ENCODE data around the gene SORL1. TPM values are rescaled to one million over a fixed set of nuclear protein-coding genes. Genes with fewer than 3 reads are reported as not detected.
"Not testable (repeated sequence)": the region's sequence is repeated elsewhere in the genome, so short reads cannot be mapped to it uniquely, and the experiment has no call there.

Gene SORL1
- total RNA-seq, 1 donor from 2014 or later, result 4.7 TPM

DNA sequence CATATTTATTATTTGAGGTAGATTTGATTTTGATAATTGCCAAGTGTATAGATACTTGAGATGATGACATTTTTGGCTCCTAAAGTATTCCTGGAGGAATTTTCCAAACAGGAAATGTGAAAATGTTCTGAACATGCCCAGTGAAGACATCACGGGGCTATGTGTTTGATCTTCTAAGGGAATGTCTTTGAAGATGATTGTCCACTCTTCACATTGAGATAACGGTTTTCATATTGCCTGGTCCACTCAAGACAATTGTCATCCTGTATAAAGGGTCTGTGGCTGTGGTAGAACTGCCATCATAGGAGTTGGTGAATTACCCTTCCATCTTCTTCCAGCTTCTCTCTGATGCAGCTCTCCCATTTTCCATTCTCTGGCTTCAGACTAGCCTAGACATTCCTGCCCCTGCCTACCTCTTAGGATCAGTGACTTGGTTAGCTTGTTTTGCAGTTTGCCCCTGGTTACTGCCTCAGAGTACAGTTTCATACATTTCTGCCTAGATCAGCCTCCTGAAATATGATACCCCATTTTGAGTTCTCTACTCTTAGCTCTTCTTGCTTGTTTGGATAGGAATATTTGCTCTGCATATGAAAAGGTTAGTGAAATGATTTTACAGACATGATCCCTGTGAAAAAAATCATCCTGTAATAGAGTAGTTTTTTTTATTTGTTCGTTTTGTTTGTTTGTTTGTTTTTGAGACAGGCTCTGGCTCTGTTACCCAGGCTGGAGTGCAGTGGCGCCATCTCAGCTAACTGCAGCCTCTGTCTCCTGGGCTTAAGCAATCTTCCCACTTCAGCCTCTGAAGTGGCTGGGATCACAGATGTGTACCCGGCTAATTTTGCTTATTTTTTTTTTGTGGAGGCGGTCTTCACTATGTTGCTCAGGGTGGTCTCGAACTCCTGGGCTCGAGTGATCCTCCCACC is 112.0 kb downstream of the SORL1 start:
- no peak for DNase-seq
- ATAC-seq (ENCODE audit: poor library complexity), result no peak
- intact Hi-C loops (cut with DNase I), result no loop called here

DNA sequence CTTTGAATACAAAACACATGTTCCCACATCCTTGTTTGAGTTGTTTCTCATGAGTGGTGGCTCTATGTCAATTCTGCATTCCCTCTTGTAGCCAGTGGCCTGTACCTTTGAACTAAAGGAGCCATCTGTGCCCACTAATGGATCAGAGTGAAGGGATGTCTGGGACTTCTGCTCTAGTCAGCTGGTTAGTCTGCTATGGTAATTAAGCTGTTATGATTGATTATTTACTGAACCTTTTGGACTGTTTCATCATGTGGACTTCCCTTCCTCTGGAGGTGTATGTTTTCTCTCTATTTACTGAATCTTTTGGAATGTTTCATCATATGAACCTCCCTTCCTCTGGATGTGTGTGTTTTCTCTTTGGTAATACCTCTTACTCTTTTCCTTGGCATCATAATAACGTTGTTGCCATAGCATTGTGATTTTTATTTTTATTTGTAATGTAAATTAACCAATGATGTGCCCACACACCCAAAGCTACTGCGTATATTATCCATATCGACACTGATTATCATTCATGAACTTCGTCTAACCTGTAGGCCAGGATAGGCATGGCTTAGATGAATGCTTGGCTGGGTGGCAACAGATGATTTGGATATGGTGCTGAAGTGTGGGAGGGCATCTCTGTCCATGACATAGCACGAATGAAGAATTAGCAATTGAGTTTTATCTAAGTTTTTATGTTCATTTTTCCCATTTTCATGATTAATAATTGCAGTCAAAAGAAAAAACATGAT is 113.0 kb downstream of the SORL1 start:
- no peak for ATAC-seq (ENCODE audit: poor library complexity)
- intact Hi-C loops (cut with DNase I), result no loop called here
- DNase-seq, result no peak

DNA sequence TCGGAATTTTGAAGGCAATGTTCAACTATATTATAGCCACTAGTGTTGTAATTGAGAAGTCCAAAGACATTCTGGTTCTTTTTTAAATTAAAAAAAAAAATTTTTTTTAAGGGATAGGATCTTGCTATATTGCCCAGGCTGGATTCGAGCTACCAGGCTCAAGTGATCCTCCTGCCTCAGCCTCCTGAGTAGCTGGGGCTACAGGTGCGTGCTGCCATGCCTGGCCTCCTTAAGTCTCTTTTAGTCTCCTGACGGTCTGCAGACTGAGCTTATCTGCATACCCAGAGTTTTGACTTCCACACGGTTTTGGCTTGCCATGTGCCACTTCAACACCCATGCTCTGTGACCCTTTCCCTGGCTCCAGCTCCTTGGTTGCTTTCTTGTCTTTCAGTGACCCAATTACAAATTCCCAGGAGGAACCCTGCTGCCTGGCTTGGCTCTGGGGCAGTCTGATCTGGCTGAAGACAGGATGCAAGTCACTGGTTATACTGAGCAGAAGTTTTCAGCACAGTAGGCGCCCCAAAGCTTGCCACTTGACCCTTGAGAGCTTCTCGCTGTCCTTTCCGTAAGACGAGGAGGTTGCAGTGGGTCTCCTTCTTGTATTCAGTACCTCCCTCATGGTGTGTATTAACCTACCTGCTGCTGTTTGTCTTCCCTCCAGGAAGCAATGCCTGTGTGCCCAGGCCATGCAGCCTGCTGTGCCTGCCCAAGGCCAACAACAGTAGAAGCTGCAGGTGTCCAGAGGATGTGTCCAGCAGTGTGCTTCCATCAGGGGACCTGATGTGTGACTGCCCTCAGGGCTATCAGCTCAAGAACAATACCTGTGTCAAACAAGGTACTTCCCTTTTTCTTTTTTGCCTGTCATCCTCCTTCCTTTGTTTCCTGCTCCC is 114.4 kb downstream of the SORL1 start:
- DNase-seq, result no peak
- intact Hi-C loops (cut with DNase I), result no loop called here
- ATAC-seq (ENCODE audit: poor library complexity), result no peak

DNA sequence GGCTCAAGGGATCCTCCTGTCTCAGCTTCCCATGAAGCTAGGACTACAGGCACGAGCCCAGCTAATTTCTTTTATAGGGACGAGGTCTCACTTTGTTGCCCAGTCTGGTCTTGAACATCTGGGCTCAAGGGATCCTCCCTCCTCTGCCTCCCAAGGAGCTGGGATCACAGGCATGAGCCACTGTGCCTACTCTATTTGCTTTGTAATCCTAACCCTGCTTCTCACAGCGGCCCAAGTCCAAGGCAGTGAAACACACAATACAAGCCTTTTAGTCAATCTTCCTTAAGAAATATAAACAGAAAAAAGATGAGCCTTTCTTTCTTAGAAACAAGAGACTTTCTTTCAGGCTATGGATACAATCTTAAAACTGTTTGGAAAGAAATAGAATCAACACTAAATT is 115.9 kb downstream of the SORL1 start:
- ATAC-seq (ENCODE audit: poor library complexity) (no peak), DNase-seq (no peak)
- intact Hi-C loops (cut with DNase I), result no loop called here

DNA sequence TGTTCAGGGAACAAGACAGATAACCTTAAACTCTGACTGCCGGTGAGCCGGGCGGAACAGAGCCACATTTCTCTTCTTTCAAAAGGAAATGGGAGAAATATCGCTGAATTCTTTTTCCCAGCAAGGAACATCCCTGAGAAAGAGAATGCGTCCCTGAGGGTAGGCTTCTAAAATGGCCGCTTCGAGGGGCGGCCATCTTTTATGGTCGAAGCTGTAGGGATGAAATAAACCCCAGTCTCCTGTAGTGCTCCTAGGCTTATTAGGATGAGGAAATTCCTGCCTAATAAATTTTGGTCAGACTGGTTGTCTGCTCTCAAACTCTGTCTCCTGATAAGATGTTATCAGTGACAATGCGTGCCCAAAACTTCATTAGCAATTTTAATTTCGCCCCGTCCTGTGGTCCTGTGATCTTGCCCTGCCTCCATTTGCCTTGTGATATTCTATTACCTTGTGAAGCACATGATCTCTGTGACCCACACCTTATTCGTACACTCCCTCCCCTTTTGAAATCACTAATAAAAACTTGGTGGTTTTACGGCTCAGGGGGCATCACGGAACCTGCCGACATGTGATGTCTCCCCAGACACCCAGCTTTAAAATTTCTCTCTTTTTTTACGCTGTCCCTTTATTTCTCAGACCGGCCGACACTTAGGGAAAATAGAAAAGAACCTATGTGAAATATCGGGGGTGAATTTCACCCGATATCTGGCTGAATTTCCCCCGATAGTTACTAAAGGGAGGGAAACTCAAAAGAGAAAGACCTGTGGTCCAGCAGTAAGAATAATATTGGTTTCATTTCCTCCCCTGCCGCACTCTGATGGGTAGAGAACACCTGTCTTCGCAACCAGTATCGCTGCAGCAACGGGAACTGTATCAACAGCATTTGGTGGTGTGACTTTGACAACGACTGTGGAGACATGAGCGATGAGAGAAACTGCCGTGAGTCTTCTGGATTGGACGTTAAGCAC is 117.5 kb downstream of the SORL1 start:
- DNase-seq; ATAC-seq (ENCODE audit: poor library complexity); intact Hi-C loops (cut with DNase I): not testable (repeated sequence)

DNA sequence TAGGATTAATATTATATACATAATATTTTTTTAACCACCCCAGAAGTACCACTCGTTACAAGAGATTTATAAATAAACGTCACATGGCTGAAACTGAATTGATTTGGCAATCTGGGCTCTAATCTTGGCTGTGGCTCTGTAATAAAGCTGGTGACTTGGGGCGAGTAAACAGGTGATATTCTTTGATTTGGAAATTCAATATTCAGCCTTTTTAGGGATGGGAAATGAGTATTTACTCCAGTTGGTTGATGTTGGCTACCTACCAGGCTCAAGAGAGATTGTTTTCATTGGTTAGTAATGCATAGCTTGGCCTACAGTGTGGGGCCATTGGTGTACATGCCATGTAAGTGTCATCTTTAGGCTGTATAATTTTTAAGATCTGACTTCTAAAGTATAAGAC is 118.3 kb downstream of the SORL1 start:
- ATAC-seq (ENCODE audit: poor library complexity) (no peak), DNase-seq (no peak)
- intact Hi-C loops (cut with DNase I), result no loop called here

DNA sequence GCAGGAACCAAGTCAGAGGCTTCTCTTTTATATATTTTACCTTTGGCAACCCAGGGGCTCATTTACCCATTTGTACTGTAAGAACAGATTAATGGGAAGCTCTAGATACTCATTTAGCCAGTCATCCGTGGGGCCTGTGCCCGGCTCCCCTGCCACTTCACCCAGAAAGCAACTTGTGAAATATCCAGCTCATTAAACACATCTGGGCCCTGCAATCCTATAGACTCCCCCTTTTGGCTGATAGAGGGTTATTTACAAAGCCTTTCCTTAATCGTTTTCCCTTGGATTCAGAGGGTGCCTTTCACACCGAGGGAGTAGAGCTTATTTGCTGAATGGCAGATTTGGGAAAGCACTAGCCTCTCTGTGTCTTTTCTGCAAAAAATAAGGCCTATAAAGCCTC is 119.4 kb downstream of the SORL1 start:
- DNase-seq, result no peak
- intact Hi-C loops (cut with DNase I), result no loop called here
- no peak for ATAC-seq (ENCODE audit: poor library complexity)

DNA sequence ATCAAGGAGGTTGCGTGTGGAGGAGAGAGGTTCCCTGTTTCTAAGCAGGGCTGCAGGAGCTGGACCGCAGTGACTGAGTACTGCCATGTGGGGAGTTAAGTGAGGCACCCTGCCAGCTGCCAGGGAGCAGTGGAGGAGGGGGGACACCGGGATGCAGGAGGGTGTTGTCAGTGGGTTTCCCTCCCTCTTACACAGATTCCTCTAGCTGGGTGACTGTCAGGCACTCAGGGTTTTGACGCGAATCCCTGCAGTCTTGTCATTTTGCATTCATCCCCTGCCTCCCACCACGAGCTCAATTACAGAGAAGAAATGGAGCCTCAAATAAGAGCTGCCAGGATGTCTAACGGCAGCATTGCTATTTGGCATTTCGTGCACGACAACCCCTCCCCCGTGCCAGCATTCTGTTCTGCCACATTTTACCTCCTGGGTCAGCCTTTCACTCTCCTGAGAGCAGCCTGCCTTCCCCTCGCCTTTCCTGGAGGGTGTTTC is 120.5 kb downstream of the SORL1 start:
- no peak for ATAC-seq (ENCODE audit: poor library complexity)
- intact Hi-C loops (cut with DNase I), result no loop called here
- no peak for DNase-seq

DNA sequence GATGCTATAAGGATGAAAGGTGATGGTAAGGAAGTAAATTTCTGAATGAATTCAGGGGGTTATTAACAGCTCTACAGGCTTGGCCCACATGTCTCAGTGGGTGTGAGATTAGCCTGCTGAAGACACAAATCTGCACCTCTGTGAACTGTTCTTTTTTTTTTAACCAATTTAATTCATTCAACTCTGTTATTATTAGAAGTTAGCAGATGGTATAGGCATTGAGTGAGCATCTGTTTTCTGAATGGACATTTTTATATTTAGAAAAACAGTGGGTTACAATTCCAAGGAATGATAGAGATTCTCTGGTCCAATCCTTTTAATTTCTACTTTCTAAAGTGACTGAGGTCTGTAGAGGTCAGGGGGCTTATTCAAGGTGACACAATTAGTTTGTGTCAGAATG is 122.7 kb downstream of the SORL1 start:
- DNase-seq (no peak), ATAC-seq (ENCODE audit: poor library complexity) (no peak)
- intact Hi-C loops (cut with DNase I), result no loop called here

DNA sequence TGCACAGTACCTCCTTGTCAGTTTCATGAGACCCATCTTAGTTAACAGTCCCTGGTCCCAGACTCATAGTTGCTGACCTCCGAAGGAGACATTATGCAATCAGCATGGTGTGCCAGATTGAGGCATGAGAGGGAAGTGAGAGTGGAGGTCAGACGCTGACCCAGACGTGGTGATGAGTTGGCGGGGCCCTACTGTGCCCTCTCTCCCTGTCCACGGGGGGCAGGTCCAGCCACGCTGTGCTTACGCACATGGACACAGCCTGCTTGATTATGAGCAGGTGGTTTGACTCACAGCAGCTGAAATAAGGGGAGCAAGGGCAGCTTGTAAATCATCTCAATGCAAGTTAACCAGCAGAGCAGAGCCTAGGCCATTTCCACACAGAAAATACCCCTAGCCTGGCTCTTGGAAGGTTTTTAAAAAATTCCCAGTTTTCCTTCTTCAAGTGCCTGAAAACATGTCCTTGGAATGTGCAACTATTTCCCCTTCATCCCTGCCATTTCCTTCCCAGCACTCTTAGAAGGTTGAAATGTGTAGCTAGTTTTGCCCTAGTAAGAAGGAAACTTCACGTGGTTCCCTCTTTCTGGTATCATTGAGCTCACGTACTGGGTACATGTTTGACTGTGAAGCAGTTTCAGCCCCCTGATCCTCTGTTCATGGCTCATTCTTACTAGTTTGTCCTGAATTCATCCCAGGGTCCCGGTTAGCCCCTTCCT is 123.3 kb downstream of the SORL1 start:
- DNase-seq (peak; percentile 78), ATAC-seq (ENCODE audit: poor library complexity) (peak; percentile 93)
- intact Hi-C loops (cut with DNase I), result no loop called here

DNA sequence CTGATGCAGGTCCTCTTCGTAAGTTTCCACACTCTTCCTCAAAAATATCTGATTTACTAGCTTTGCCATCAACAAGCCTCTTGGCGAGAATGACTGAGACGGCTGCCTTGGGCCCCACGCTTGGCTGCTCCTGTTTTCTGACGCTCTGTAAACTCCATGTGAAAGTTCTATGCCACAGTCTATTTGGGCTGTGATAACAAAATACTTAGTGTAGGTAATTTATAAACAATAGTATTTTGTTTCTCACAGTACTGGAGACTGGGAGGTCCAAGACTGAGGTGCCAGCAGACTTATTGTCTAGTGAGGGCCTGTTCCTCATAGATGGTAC is 123.8 kb downstream of the SORL1 start:
- DNase-seq (no peak), ATAC-seq (ENCODE audit: poor library complexity) (no peak)
- intact Hi-C loops (cut with DNase I), result no loop called here

DNA sequence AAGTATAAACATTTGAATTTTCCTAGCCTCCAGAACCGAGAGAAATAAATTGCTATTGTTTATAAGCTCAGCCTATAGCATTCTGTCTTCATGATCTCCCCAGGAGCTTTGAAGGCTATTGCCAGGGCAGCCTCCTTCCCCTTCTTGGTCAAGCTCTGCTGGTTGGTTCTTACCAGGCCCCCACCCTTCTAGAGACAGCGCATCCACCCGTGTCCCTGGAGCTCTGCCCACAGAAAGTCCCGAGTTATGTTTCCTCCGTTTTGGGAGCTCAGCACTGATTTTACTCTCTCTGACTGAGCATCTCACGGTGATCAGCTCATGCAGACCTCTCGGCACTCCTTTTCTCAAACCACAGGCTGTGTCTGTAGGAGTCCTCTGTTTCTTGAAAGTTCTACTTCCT is 124.4 kb downstream of the SORL1 start:
- DNase-seq (no peak), ATAC-seq (ENCODE audit: poor library complexity) (no peak)
- intact Hi-C loops (cut with DNase I), result no loop called here

DNA sequence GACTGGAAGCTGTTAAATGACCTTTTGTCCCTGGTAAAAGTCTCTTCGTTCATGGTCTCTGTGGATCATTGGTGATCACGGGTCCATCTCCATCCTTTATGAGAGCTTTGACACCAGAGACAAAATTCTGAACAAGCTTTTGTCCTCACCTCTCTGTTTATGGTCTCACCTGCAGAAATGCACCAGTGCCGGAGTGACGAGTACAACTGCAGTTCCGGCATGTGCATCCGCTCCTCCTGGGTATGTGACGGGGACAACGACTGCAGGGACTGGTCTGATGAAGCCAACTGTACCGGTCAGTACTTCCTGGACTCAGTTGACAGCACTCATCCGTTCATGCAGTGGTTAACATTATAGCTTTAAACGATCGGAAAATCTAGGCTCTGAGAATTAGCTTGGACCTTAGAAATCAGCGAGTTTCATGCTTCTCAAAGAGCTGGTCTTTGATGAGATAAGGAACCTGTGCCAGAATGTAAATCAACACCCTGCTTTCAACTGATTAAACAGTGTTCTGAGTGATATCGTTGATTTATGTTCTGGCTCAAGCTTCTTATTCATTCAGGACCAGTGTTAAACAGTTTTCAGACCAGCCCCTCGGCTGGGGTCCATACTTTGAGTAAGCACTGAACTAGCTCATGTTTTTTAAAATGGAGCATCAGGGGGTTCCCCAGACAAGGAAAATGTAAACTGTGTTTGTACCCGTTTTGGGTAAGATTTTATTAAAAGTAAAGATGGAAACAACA is 125.2 kb downstream of the SORL1 start:
- intact Hi-C loops (cut with DNase I), result no loop called here
- ATAC-seq (ENCODE audit: poor library complexity) (no peak), DNase-seq (no peak)

DNA sequence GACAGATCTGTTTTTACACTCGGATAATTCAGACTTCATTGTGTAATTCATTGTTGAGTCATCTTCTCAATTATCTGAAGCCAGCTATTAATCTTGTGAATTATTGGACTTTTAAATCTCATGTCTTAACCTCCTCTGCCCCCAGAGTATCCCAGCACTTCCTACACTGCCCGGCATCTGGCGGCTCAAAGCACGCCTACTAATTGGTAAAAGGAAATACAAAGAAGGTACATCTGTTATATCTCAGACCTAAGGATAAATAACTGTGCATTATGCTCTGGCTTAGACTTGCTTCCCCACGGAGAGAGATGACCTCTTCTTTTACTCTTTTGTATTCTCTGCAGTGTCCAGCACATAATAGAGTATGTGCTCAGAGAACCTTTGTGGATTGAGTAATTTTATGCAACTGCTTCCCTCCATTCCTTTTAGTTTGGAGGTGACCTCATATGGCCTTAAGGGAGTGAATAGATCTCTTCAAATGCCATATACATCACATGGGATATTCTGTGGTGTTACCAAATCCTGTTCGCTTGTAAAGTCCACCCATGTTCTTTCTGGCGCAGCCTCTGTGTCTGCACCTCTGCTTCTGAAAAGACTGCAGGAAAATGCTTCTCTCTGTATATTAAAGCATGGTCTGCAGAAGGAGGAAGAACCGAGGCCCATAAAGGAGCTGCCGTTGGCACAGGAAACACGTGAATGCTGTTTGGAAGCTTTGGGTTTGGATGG is 126.3 kb downstream of the SORL1 start:
- no peak for ATAC-seq (ENCODE audit: poor library complexity)
- intact Hi-C loops (cut with DNase I), result no loop called here

DNA sequence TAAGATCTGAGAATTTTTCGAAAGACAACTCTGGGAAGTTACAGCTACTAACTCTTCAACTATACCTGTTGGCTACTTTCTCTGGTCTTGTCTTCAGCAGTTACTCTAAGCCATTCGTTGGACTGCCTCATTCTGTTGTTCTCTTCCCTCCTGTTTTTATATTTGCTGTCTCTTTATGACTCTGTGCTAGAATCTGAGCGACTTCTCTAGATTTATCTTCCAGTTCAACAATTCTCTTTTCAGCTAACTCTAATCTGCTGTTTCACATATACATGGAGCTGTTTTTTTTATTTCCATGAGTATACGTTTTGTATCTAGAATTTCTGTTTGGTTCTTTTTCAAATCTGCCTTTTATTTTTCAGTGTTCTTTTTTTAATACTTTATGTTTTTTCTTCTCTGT is 128.0 kb downstream of the SORL1 start:
- intact Hi-C loops (cut with DNase I), result no loop called here
- ATAC-seq (ENCODE audit: poor library complexity) (no peak), DNase-seq (no peak)

More for the DNA sequence above, 126.3 kb downstream of the SORL1 start:
- no peak for DNase-seq

DNA sequence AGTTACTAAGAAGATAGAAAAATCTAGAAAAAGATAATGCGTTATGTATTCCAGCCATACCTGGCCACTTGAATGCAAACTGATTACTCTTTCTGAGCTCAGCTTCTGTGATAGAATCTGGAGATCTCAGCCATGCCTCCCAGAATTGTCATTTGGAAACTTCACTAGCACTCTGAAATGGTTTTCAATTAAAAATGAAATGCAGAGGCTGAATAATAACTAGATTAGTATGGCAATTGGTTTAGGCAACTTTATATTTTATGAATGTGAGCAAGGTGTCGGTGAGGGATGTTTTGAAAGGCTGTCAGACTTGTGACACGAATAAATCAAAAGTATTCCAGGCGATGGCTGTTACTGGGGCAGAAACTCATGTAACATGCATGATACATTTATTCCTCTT is 129.5 kb downstream of the SORL1 start:
- intact Hi-C loops (cut with DNase I), result no loop called here
- DNase-seq (no peak), ATAC-seq (ENCODE audit: poor library complexity) (no peak)
